ENCODE data around the gene DNAH1. TPM values are rescaled to one million over a fixed set of nuclear protein-coding genes. Genes with fewer than 3 reads are reported as not detected.
A peak's percentile ranks its signal among the peaks of the same experiment; 100 is the strongest.

Gene DNAH1
- total RNA-seq, 1 donor from 2014 or later = 3.3 TPM

- H3K9me3 Mint-ChIP-seq (ENCODE audit: unreplicated experiment) = no peaks in the 10 kb centered on the region
- peaks cover 18% of the 10 kb centered on the region for H3K4me1 Mint-ChIP-seq (ENCODE audit: unreplicated experiment)
- peaks cover 22% of the 10 kb centered on the region for H3K27me3 Mint-ChIP-seq (ENCODE audit: unreplicated experiment)
- no peak for TF ChIP-seq CTCF (IDR thresholded peaks at IDR 0.05; ENCODE audit: unreplicated experiment)
- H3K36me3 Mint-ChIP-seq (ENCODE audit: low read depth, unreplicated experiment) = peaks cover 8% of the 10 kb centered on the region
- H3K27ac Mint-ChIP-seq (ENCODE audit: unreplicated experiment) = no peak overlapping the region
- peak overlapping the region; percentile 65 for H3K4me3 Mint-ChIP-seq (ENCODE audit: unreplicated experiment)
- DNase-seq (ENCODE audit: low spot score) = no peak
Measured at GRCh38 chr3:52299247-52299878, 16.8 kb upstream of the DNAH1 start.

GRCh38 chr3:52299879-52300611 is 16.1 kb upstream of the DNAH1 start:
- H3K9me3 Mint-ChIP-seq (ENCODE audit: unreplicated experiment) = no peaks in the 10 kb centered on the region
- peaks cover 8% of the 10 kb centered on the region for H3K36me3 Mint-ChIP-seq (ENCODE audit: low read depth, unreplicated experiment)
- no peak for TF ChIP-seq CTCF (IDR thresholded peaks at IDR 0.05; ENCODE audit: unreplicated experiment)
- no peak overlapping the region for H3K4me3 Mint-ChIP-seq (ENCODE audit: unreplicated experiment)
- peak; percentile 50 for DNase-seq (ENCODE audit: low spot score)
- no peak overlapping the region for H3K27ac Mint-ChIP-seq (ENCODE audit: unreplicated experiment)
- H3K27me3 Mint-ChIP-seq (ENCODE audit: unreplicated experiment) = peaks cover 20% of the 10 kb centered on the region
- peaks cover 18% of the 10 kb centered on the region for H3K4me1 Mint-ChIP-seq (ENCODE audit: unreplicated experiment)

- peaks cover 9% of the 10 kb centered on the region for H3K36me3 Mint-ChIP-seq (ENCODE audit: low read depth, unreplicated experiment)
- no peak for TF ChIP-seq CTCF (IDR thresholded peaks at IDR 0.05; ENCODE audit: unreplicated experiment)
- peak overlapping the region; percentile 34 for H3K4me3 Mint-ChIP-seq (ENCODE audit: unreplicated experiment)
- DNase-seq (ENCODE audit: low spot score) = no peak
- H3K27ac Mint-ChIP-seq (ENCODE audit: unreplicated experiment) = no peak overlapping the region
- peaks cover 18% of the 10 kb centered on the region for H3K4me1 Mint-ChIP-seq (ENCODE audit: unreplicated experiment)
- no peaks in the 10 kb centered on the region for H3K9me3 Mint-ChIP-seq (ENCODE audit: unreplicated experiment)
- peaks cover 22% of the 10 kb centered on the region for H3K27me3 Mint-ChIP-seq (ENCODE audit: unreplicated experiment)
Measured at GRCh38 chr3:52302426-52303145, 13.5 kb upstream of the DNAH1 start.

- no peak for TF ChIP-seq CTCF (IDR thresholded peaks at IDR 0.05; ENCODE audit: unreplicated experiment)
- Mint-ChIP-seq H3K4me3 (ENCODE audit: unreplicated experiment) (no peak overlapping the region), H3K4me1 (ENCODE audit: unreplicated experiment) (peaks cover 14% of the 10 kb centered on the region), H3K27ac (ENCODE audit: unreplicated experiment) (no peak overlapping the region), H3K27me3 (ENCODE audit: unreplicated experiment) (peaks cover 22% of the 10 kb centered on the region), H3K36me3 (ENCODE audit: low read depth, unreplicated experiment) (peaks cover 5% of the 10 kb centered on the region), H3K9me3 (ENCODE audit: unreplicated experiment) (no peaks in the 10 kb centered on the region)
- no peak for DNase-seq (ENCODE audit: low spot score)
Measured at GRCh38 chr3:52303811-52304210, 12.3 kb upstream of the DNAH1 start.

Measured in endothelial cell (in vitro differentiated cells).